ENCODE measurements around the gene ATIC. TPM values are rescaled to one million over a fixed set of nuclear protein-coding genes. Genes with fewer than 3 reads are reported as not detected.
A peak's percentile ranks its signal among the peaks of the same experiment; 100 is the strongest.

The ATIC gene
- polyA plus RNA-seq, 1 donor from 2014 or later, result 9.5 TPM

- Histone ChIP-seq H3K79me2 (replicated peaks; ENCODE audit: insufficient read depth, low read length) (no peaks in the 10 kb centered on the region), H3K9ac (ENCODE audit: low read length) (peak overlapping the region; percentile 11), H3K9me3 (ENCODE audit: low read length) (no peaks in the 10 kb centered on the region), H3K4me3 (ENCODE audit: low read length) (no peak overlapping the region), H4K20me1 (ENCODE audit: insufficient read depth) (no peaks in the 10 kb centered on the region), H3K27ac (ENCODE audit: low read length) (no peak overlapping the region), H3K4me2 (ENCODE audit: low read length) (no peak overlapping the region), H3K9me2 (ENCODE audit: insufficient read depth, low read length) (no peaks in the 10 kb centered on the region), H3F3A (ENCODE audit: insufficient read depth, low read length, poor library complexity, severe bottlenecking) (no peaks in the 10 kb centered on the region), H2AFZ (ENCODE audit: low read depth, low read length) (no peak overlapping the region), H3K27me3 (ENCODE audit: insufficient read depth, low read depth, low read length) (no peaks in the 10 kb centered on the region), H3K36me3 (ENCODE audit: insufficient read depth, low read length) (no peaks in the 10 kb centered on the region)
- TF ChIP-seq CTCF (IDR thresholded peaks at IDR 0.05; ENCODE audit: poor library complexity, severe bottlenecking), result no peak
- TF ChIP-seq MXI1 (conservative IDR thresholded peaks at IDR 0.05; ENCODE audit: poor library complexity, severe bottlenecking), result no peak
- no peak for TF ChIP-seq POLR2AphosphoS5 (IDR thresholded peaks at IDR 0.05)
- peak; percentile 54 for TF ChIP-seq REST (IDR thresholded peaks at IDR 0.05; ENCODE audit: borderline replicate concordance)
- TF ChIP-seq EP300 (conservative IDR thresholded peaks at IDR 0.05; ENCODE audit: poor library complexity, severe bottlenecking), result peak; percentile 59
- TF ChIP-seq EZH2 (IDR thresholded peaks at IDR 0.05; ENCODE audit: borderline replicate concordance, insufficient read depth, low read length, poor library complexity, severe bottlenecking), result no peak
- no peak for TF ChIP-seq TAF1 (IDR thresholded peaks at IDR 0.05; ENCODE audit: low read depth)
These were observed 40.4 kb upstream of the ATIC start for GRCh38 chr2:215271446-215271845.

- TF ChIP-seq POLR2AphosphoS5 (IDR thresholded peaks at IDR 0.05) (no peak), SMC3 (conservative IDR thresholded peaks at IDR 0.05; ENCODE audit: poor library complexity) (no peak), MXI1 (conservative IDR thresholded peaks at IDR 0.05; ENCODE audit: poor library complexity, severe bottlenecking) (no peak), EP300 (conservative IDR thresholded peaks at IDR 0.05; ENCODE audit: poor library complexity, severe bottlenecking) (no peak), TAF1 (IDR thresholded peaks at IDR 0.05; ENCODE audit: low read depth) (no peak), RAD21 (conservative IDR thresholded peaks at IDR 0.05) (no peak), EZH2 (IDR thresholded peaks at IDR 0.05; ENCODE audit: borderline replicate concordance, insufficient read depth, low read length, poor library complexity, severe bottlenecking) (no peak)
- Histone ChIP-seq H3K36me3 (ENCODE audit: insufficient read depth, low read length) (no peaks in the 10 kb centered on the region), H3K4me2 (ENCODE audit: low read length) (no peak overlapping the region), H3K9me2 (ENCODE audit: insufficient read depth, low read length) (no peaks in the 10 kb centered on the region), H3K79me2 (replicated peaks; ENCODE audit: insufficient read depth, low read length) (no peaks in the 10 kb centered on the region), H3K27me3 (ENCODE audit: insufficient read depth, low read depth, low read length) (no peaks in the 10 kb centered on the region), H3K9me3 (ENCODE audit: low read length) (no peaks in the 10 kb centered on the region), H4K20me1 (ENCODE audit: insufficient read depth) (no peaks in the 10 kb centered on the region), H3F3A (ENCODE audit: insufficient read depth, low read length, poor library complexity, severe bottlenecking) (no peaks in the 10 kb centered on the region), H3K9ac (ENCODE audit: low read length) (no peak overlapping the region), H3K4me3 (ENCODE audit: low read length) (no peak overlapping the region), H3K27ac (ENCODE audit: low read length) (no peak overlapping the region), H2AFZ (ENCODE audit: low read depth, low read length) (no peak overlapping the region)
These were observed 38.9 kb upstream of the ATIC start for GRCh38 chr2:215272918-215273317.

Measured in neural cell (in vitro differentiated cells).